GM19455 (cell line): ENCODE data around the gene ITPK1.

Source experiments
- ATAC-seq: cut with Tn5 transposase; IDR thresholded peaks from one replicate; pipeline ENCODE4 v1.9.1; 2021; ENCODE audit not compliant: unreplicated experiment

Gene ITPK1

GRCh38 chr14:92958373-92959188 is 157.1 kb downstream of the ITPK1 start:
- no peak for ATAC-seq

- no peak for ATAC-seq
These were observed 158.8 kb downstream of the ITPK1 start for GRCh38 chr14:92956961-92957360.

GRCh38 chr14:92955381-92955780 is 160.3 kb downstream of the ITPK1 start:
- ATAC-seq = no peak

- no peak for ATAC-seq
These were observed 160.8 kb downstream of the ITPK1 start for GRCh38 chr14:92954933-92955332.

GRCh38 chr14:92953526-92953925 is 162.2 kb downstream of the ITPK1 start:
- ATAC-seq = no peak

- ATAC-seq = no peak
These were observed 163.0 kb downstream of the ITPK1 start for GRCh38 chr14:92952481-92953298.

- no peak for ATAC-seq
These were observed 163.7 kb downstream of the ITPK1 start for GRCh38 chr14:92951912-92952471.

GRCh38 chr14:92951261-92951660 is 164.5 kb downstream of the ITPK1 start:
- no peak for ATAC-seq

GRCh38 chr14:92950773-92951172 is 165.0 kb downstream of the ITPK1 start:
- ATAC-seq = no peak

- no peak for ATAC-seq
These were observed 165.6 kb downstream of the ITPK1 start for GRCh38 chr14:92950193-92950540.

- ATAC-seq = no peak
These were observed 166.1 kb downstream of the ITPK1 start for GRCh38 chr14:92949496-92950192.

GRCh38 chr14:92948647-92949046 is 167.1 kb downstream of the ITPK1 start:
- ATAC-seq = no peak

- no peak for ATAC-seq
These were observed 168.7 kb downstream of the ITPK1 start for GRCh38 chr14:92946847-92947545.

GRCh38 chr14:92945959-92946846 is 169.5 kb downstream of the ITPK1 start:
- no peak for ATAC-seq

- no peak for ATAC-seq
These were observed 170.2 kb downstream of the ITPK1 start for GRCh38 chr14:92945544-92945943.

GRCh38 chr14:92944976-92945375 is 170.7 kb downstream of the ITPK1 start:
- no peak for ATAC-seq

GRCh38 chr14:92943855-92944570 is 171.7 kb downstream of the ITPK1 start:
- ATAC-seq = no peak

- no peak for ATAC-seq
These were observed 172.6 kb downstream of the ITPK1 start for GRCh38 chr14:92942976-92943710.
